ENCODE data around the gene SDSL.

The SDSL gene

DNA sequence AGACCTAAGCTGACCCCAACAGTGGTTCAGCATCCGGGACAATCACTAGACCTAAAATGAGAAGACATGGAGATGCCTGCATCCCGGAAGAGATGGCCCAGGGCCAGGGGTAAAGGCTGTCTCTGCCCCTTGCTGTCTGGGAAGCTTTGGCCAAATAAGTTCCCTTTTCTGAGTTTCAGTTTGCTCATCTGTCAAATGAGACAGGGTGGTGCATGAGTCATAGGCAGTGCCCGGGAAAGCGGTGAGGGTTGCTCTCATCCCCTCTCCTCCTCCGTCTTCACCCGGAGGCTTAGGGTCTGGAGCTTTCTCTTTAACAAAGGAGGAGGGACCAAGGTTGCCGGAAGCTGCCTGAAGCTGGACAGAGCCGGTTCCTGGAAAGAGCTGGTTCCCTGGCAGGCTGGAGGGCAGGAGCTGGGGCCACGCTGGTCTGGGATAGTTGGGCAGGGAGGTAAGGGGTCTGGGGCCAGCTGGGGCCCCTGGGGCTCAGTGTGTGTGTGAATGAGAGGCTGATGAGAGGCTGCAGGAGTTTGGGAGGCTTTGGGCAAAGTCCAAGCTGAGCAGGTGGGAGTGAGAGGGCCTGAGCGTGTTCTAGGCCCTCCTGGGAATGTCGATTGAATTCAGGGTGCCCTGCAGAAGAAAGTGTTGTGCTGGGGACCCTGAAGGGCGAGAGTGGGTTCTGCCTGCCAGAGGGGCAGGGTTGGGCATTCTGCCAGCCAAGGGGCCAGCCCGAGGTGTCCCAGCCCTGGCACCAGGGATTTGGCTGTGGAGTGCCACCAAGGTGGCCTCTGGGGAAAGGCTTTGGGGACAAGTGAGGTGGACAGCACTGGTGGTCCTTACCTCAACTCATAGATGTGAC lies at the start of gene SDSL:
TSS of gene SDSL (plus strand) at position 351 of the 856 bp plus-strand sequence. CDS start 5,603 bp downstream, outside the sequence.
- peak in 7 of 10 donors; percentile 29 to 92 (median 37) for DNase-seq
- intact Hi-C loops (cut with DNase I) = no loop called here

DNA sequence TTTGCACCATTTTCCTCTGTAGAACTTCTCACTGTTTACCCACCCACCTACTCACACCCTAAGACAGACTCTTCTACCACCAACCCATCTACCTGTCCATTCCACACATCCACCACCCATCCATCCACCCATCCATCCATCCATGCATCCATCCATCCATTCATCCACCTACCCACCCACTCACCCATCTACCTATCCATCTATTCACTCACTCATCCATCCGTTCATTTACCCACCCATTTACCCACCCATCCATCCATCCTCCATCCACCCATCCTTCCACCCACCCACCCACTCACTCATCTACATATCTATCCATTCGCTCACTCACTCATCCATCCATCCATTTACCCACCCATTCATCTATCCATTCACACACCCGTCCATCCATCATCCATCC lies 48.7 kb upstream of the SDSL start:
- no peak for DNase-seq
- intact Hi-C loops (cut with DNase I) = no loop called here

- intact Hi-C loops (cut with DNase I) = no loop called here
- DNase-seq = peak in 1 of 10 donors; percentile 67
These were observed 48.2 kb upstream of the SDSL start for GRCh38 chr12:113373969-113374368.

GRCh38 chr12:113374823-113375428 lies 47.3 kb upstream of the SDSL start:
- peak in 1 of 10 donors; percentile 51 for DNase-seq
- intact Hi-C loops (cut with DNase I) = no loop called here

DNA sequence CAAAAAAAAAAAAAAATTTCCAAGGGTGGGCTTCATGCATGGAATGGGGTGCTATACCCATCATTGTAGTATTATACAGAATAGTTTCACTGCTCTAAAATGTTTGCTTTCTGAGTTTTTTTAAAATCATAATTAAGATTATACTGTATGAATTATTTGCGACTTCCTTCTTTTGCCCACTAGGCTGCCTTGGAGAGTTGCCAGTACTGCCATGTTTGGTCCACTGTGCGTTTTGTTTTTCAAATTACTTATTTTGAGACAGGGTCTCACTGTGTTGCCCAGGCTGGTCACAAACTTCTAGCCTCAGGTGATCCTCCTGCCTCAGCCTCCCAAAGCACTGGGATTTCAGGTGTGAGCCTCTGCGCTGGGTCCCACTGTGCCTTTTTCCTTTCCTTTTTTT lies 43.9 kb upstream of the SDSL start:
- intact Hi-C loops (cut with DNase I) = no loop called here
- DNase-seq = peak in 2 of 10 donors; percentile 2 to 4

GRCh38 chr12:113381220-113381619 lies 41.0 kb upstream of the SDSL start:
- peak in 2 of 10 donors; percentile 9 to 50 for DNase-seq
- intact Hi-C loops (cut with DNase I) = no loop called here

- intact Hi-C loops (cut with DNase I) = no loop called here
- DNase-seq = peak in 2 of 10 donors; percentile 25 to 30
These were observed 40.0 kb upstream of the SDSL start for GRCh38 chr12:113382206-113382605.

DNA sequence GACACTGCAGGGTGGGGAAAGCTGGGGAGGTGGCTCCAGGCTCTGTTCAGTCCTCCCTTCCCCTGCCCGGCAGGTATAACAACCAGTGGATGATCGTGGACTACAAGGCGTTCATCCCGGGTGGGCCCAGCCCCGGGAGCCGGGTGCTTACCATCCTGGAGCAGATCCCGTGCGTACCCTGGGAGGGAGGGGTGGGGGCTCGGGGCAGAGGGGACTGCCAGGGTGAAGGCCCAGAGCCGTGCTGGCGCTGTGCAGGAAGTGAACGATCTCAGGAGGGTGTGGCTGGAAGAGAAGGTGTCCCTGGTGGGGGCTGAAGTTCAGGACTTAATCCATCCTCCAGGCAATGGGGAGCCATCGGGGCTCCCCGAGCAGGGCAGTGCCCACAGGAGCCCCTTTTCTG lies 37.4 kb upstream of the SDSL start:
- DNase-seq = peak in 2 of 10 donors; percentile 55 to 76
- intact Hi-C loops (cut with DNase I) = no loop called here

- intact Hi-C loops (cut with DNase I) = no loop called here
- peak in 1 of 10 donors; percentile 4 for DNase-seq
These were observed 36.8 kb upstream of the SDSL start for GRCh38 chr12:113385282-113385882.

GRCh38 chr12:113386866-113387566 lies 35.2 kb upstream of the SDSL start:
- intact Hi-C loops (cut with DNase I) = no loop called here
- peak in 2 of 10 donors; percentile 64 to 66 for DNase-seq

DNA sequence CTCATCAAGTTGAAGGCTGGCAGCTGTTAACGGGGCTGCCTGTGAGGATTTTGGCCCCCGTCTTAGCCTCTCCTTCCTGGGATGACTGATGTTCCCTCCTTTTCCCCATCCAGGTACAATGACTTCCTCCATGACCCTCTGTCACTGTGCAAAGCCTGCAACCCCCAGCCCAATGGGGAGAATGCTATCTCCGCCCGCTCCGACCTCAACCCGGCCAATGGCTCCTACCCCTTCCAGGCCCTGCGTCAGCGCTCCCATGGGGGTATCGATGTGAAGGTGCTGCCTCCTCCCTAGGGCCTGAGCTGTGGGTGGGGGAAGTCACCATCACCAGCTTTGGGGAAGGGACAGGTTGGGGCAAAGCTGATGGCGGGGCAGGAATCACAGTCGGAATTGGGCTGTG lies 34.5 kb upstream of the SDSL start:
- DNase-seq = peak in 1 of 10 donors; percentile 74
- intact Hi-C loops (cut with DNase I) = no loop called here

GRCh38 chr12:113388351-113388750 lies 33.8 kb upstream of the SDSL start:
- intact Hi-C loops (cut with DNase I) = no loop called here

GRCh38 chr12:113390064-113391043 lies 31.8 kb upstream of the SDSL start:
- intact Hi-C loops (cut with DNase I) = no loop called here
- DNase-seq = peak in 2 of 10 donors; percentile 1 to 8

More at GRCh38 chr12:113388351-113388750, 33.8 kb upstream of the SDSL start:
- peak in 1 of 10 donors; percentile 76 for DNase-seq

DNA sequence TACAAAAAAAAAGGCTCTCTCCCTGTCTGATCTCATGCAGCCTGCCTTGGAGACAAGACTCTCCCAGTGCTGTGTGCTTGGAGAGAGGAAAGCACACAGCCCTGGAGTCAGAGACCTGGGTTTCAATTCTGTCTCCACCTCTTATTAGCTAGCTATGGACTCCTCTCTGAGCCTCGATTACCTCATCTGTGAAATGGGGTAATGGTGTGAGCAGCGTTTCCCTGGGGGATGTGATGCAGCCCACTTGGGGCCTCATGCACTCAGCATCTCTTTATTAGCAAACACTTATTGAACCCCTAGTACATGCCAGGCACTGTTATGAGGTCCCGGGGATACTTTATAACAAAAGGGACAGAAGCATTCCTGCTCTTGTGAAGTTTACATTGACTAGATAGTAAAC lies 31.0 kb upstream of the SDSL start:
- intact Hi-C loops (cut with DNase I) = no loop called here
- peak in 1 of 10 donors; percentile 2 for DNase-seq

- DNase-seq = peak in 1 of 10 donors; percentile 47
- intact Hi-C loops (cut with DNase I) = no loop called here
These were observed 30.4 kb upstream of the SDSL start for GRCh38 chr12:113391650-113392337.

GRCh38 chr12:113392520-113392919 lies 29.7 kb upstream of the SDSL start:
- peak in 1 of 10 donors; percentile 37 for DNase-seq
- intact Hi-C loops (cut with DNase I) = no loop called here

GRCh38 chr12:113392988-113393579 lies 29.1 kb upstream of the SDSL start:
- intact Hi-C loops (cut with DNase I) = no loop called here
- DNase-seq = peak in 1 of 10 donors; percentile 68

- peak in 1 of 10 donors; percentile 24 for DNase-seq
These were observed 28.4 kb upstream of the SDSL start for GRCh38 chr12:113393749-113394148.

More at GRCh38 chr12:113393749-113394148, 28.4 kb upstream of the SDSL start:
- intact Hi-C loops (cut with DNase I) = no loop called here

Measured in posterior cingulate gyrus (tissue), 11 donors.